MM.1S (cell line): ENCODE data around the gene HARBI1.

Experiments used
- EZH2 ChIP-seq: fragments of 300-600 bp; sonication (generic); optimal IDR thresholded peaks from 2 replicates; pipeline ENCODE3; 2017; ENCODE audit warnings: low read depth, mild to moderate bottlenecking, antibody characterized with exemption, low read length, mixed read lengths
- EZH2phosphoT487 ChIP-seq: fragments of 300-600 bp; sonication (generic); IDR thresholded peaks from 2 replicates; pipeline ENCODE4 v1.6.1; 2018; ENCODE audit warnings: antibody characterized with exemption, low read length
- TF ChIP-seq, protein P1 (sequence below): fragments of 300-600 bp; sonication (generic); IDR thresholded peaks from 2 replicates; pipeline ENCODE4 v1.5.1; 2016; ENCODE audit warnings: antibody characterized with exemption, low read length, mixed read lengths

- TF ChIP-seq, protein P1, sequence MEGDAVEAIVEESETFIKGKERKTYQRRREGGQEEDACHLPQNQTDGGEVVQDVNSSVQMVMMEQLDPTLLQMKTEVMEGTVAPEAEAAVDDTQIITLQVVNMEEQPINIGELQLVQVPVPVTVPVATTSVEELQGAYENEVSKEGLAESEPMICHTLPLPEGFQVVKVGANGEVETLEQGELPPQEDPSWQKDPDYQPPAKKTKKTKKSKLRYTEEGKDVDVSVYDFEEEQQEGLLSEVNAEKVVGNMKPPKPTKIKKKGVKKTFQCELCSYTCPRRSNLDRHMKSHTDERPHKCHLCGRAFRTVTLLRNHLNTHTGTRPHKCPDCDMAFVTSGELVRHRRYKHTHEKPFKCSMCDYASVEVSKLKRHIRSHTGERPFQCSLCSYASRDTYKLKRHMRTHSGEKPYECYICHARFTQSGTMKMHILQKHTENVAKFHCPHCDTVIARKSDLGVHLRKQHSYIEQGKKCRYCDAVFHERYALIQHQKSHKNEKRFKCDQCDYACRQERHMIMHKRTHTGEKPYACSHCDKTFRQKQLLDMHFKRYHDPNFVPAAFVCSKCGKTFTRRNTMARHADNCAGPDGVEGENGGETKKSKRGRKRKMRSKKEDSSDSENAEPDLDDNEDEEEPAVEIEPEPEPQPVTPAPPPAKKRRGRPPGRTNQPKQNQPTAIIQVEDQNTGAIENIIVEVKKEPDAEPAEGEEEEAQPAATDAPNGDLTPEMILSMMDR = no peak
- TF ChIP-seq EZH2 = no peak
- no peak for TF ChIP-seq EZH2phosphoT487
Measured at GRCh38 chr11:46616551-46617133, 385 bp downstream of the HARBI1 start.
